GM19468 (cell line): ENCODE data around the gene FAM221A.
"Not testable (repeated sequence)": the region's sequence is repeated elsewhere in the genome, so short reads cannot be mapped to it uniquely, and the experiment has no call there.

Source experiments
- ATAC-seq: cut with Tn5 transposase; IDR thresholded peaks from one replicate; pipeline ENCODE4 v1.9.1; 2021; ENCODE audit warnings: mild to moderate bottlenecking, moderate library complexity, moderate number of reproducible peaks; ENCODE audit not compliant: unreplicated experiment; ENCODE audit errors: extremely low read depth

The FAM221A gene

DNA sequence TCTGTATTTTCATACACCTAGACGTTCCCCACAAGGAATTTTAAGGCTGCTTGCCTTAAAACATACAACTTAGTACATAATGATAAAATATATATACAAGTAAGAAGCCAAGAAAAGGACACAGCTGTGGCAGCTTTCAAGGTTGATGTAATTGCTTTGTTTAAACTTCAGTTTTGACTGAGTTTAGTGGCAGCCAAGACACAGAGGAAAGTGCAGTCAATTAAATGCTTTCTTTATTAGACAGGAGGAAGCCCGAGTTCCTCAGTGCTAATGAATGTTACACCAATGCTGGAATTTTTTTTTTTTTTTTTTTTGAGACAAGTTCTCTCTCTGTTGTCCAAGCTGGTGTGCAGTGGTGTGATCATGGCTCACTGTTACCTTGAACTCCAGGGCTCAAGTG lies 18.8 kb downstream of the FAM221A start:
- ATAC-seq = no peak

GRCh38 chr7:23700046-23700445 lies 20.0 kb downstream of the FAM221A start:
- ATAC-seq = no peak

DNA sequence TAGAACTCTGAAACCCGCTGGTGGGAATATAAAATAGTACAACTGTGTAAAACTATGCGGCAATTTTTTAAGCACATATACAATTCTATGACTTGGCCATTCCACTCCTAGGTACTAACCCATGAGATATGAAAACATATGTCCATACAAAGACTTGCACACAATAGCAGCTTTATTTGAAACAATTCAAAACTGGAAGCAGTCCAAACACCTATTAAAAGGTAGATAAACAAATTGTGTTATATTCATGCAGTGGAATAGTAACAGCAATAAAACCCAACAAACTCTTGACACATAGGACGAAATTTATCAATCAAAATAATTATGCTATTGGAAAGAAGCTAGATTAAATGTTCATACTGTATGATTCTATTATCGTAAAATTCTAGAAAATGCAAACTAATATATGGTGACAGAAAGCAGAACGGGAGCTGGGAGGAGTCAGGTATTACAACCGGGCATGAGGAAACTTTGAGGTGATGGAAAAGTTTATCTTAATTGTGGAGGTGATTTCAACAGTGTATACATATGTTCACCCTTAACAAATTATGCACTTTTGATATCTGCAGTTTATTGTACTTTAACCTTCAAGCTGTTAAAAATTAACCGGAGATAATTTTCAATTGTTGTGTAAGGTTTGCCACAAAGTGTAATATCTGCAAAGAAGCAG lies 29.2 kb downstream of the FAM221A start:
- no peak for ATAC-seq

DNA sequence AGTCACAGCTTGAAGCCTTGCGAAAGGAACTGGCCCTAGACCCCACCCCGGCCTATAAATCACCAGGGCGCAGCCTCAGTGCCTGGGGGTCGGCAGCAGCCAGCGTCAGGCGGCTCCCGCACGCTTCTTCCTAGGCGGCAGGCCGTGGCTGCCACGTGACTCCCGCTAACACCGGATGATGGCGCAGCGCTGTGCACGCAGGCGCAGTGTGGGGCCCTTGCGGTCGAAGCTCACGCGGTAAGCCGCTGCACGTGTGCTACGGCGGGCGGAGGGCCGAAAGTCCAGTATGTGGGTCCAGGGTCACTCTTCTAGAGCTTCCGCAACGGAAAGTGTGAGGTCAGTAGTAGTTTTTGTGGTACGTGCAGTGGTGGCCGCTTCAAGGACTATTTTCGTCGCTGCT lies 30.0 kb downstream of the FAM221A start, which contains the start of gene STK31:
STK31 (plus strand) TSS at position 220 of the 400 bp plus-strand sequence; CDS start at position 287, 67 bp downstream.
- ATAC-seq = no peak

DNA sequence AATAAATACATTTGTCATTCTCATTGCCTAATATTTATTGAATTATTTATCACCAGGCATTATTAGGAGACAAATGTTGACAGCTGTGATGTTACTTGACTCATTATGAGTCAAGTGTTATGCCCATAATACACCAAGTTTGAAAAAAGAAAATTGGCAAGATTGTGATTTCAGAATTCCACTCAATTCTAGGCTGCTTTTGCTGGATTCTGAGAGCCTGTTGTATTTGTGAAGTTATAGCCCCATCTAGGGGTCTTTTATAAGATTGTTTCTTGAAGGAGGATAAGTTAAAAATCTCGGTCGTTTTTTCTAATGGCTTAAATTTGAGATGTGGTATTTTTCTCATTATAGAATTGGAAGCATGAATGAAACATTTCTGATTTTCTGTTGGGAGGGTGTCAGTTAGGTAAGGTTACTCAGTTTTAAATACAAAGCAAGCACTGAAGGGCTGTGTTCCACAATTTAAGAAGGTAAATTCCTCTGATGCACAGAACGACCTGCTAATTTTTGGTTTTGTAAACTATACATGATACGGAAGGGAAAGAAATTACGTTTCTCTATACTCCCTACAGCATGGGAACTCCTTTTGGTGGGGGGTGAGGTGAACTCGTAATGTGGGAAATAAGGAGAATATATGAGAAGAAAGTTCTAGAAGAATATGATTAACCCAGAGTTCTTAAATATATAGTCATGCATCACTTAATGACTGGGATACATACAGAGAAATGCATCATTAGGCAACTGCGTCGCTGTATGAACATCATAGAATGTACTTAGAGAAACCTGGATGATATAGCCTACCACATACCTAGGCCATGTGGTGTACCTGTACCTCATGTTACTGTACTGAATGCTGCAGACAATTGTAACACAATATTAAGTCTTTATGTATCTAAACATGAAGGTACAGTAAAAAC lies 32.6 kb downstream of the FAM221A start:
- no peak for ATAC-seq

GRCh38 chr7:23713285-23714149 lies 33.5 kb downstream of the FAM221A start:
- ATAC-seq = no peak

- no peak for ATAC-seq
These were observed 34.1 kb downstream of the FAM221A start for GRCh38 chr7:23714150-23714464.

- ATAC-seq = no peak
These were observed 34.6 kb downstream of the FAM221A start for GRCh38 chr7:23714579-23714978.

GRCh38 chr7:23715099-23715498 lies 35.1 kb downstream of the FAM221A start:
- no peak for ATAC-seq

DNA sequence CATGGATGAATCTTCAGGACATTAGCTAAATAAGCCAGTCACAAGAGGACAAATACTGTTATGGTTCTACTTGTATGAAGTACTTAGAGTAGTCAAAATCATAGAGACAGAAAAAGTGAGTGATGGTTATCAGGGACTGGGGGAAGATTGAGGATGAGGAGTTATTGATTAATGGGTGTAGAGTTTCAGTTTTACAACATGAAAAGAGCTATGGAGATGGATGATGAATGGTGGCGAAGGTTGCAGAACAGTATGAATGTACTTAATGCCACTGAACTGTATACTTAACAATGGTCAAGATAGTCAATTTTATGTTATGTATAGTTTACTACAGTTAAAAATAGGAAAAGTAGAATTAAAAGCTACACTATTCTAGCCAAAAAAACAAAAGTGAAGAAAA lies 37.8 kb downstream of the FAM221A start:
- no peak for ATAC-seq

DNA sequence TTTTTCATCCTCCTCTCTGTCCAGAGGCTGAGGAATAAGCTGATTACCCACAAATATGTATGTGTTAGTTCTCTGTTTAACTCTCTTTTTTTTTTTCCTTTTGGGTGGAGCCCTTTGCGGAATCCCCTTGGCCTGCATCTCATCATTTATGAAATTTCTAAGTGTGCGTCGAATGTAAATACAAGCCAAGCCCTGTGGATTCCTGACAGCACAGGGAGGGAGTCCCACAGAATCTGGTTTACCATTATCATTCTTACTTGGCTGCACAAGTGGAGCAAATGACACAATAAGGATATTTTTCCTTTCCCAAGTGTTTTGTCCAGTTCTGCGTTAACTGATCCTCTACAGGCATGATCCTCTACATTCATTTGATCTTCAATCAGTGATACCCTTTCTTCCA lies 41.5 kb downstream of the FAM221A start:
- no peak for ATAC-seq

DNA sequence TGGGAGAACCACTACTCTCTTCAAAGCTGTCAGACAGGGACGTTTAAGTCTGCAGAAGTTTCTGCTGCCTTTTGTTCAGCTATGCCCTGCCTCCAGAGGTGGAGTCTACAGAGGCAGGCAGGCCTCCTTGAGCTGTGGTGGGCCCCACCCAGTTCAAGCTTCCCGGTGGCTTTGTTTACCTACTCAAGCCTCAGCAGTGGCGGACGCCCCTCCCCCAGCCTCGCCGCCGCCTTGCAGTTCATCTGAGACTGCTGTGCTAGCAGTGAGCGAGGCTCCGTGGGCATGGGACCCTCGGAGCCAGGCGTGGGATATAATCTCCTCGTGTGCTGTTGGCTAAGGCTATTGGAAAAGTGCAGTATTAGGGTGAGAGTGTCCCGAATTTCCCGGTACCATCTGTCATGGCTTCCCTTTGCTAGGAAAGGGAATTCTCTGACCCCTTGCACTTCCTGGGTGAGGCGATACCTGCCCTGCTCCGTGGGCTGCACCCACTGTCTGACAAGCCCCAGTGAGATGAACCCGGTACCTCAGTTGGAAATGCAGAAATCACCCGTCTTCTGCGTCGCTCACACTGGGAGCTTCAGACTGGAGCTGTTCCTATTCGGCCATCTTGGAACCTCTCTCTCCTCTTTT lies 42.7 kb downstream of the FAM221A start:
- ATAC-seq = not testable (repeated sequence)

DNA sequence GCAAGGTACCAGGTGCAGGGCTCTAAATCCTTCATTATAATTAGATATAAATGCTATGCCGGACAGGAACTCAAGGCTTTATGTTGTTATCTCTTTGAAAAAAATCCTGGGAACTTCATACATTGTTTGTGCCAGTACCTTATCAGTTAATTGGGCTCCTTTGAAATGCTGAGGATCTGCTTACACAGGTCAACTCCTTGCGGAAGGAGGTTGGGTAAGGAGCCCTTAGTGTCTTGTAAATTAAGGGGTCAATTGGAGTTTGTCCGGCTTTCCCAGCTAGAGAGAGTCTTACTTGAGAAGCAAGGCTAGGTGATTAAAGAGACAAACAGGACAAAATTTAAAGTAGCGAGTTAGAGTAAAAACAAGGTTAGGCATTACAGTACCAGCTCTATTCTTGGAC lies 44.1 kb downstream of the FAM221A start:
- ATAC-seq = not testable (repeated sequence)

DNA sequence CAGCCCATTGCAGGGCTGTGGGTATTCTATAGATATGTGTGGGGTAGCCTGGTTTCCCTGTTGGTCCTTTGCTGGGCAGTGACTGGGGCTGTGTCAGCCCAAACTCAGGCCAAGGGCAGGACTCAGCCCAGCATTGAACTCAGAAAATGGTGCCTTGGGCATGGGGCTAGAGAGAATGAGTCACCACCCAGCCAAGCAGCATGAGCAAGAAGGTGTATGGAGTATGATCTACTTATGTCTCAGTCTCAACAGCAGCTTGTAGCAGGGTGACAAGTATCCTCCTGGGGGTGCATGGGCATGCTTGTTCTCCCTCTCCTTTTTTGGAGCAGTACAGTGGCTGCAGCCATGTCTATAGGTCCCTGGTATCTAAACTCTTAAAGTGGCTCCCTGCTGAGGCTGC lies 62.1 kb downstream of the FAM221A start:
- no peak for ATAC-seq

GRCh38 chr7:23743226-23743625 lies 63.2 kb downstream of the FAM221A start:
- no peak for ATAC-seq

- no peak for ATAC-seq
These were observed 66.6 kb downstream of the FAM221A start for GRCh38 chr7:23746629-23747028.

DNA sequence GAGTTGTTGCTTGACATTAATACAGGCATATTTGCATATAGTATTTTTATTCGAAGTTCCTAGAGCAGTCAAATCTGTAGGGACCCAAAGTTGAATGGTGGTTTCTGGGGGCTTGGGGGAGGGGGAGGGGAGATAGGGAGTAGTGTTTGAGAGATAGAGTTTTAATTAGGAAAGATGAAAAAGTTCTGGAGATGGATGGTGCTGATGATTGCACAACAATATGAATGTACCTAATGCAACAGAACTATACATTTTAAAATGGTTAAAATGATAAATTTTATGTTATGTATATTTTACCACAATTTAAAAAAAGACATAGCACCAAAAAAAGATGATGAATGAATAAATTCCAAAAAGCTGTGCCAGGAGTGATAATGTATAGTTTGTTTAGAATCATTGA lies 71.9 kb downstream of the FAM221A start:
- ATAC-seq = no peak
